GM12874 (cell line): ENCODE results near the gene P3H3.

Experiments used
- TF ChIP-seq, protein P1 (sequence below): IDR thresholded peaks from 2 replicates; pipeline ENCODE4 v1.5.1; 2011; ENCODE audit warnings: low read depth, mild to moderate bottlenecking, control low read depth, low read length, moderate library complexity; ENCODE audit not compliant: insufficient read depth

Gene P3H3

DNA sequence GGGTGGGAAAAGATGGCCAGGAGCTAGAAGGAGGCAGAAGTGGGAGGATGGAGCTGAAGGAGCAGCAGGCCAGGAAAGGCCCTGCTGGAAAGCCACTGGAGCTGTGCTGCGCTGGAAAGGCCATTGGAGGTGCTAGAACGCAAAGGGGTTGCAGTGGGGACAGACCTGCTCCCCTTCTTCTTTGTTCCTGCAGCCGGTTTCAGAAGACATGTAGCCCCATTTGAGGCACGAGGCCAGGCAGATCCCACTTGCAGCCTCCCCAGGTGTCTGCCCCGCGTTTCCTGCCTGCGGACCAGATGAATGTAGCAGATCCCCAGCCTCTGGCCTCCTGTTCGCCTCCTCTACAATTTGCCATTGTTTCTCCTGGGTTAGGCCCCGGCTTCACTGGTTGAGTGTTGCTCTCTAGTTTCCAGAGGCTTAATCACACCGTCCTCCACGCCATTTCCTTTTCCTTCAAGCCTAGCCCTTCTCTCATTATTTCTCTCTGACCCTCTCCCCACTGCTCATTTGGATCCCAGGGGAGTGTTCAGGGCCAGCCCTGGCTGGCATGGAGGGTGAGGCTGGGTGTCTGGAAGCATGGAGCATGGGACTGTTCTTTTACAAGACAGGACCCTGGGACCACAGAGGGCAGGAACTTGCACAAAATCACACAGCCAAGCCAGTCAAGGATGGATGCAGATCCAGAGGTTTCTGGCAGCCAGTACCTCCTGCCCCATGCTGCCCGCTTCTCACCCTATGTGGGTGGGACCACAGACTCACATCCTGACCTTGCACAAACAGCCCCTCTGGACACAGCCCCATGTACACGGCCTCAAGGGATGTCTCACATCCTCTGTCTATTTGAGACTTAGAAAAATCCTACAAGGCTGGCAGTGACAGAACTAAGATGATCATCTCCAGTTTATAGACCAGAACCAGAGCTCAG is 8.8 kb upstream of the P3H3 start:
- TF ChIP-seq, protein P1, sequence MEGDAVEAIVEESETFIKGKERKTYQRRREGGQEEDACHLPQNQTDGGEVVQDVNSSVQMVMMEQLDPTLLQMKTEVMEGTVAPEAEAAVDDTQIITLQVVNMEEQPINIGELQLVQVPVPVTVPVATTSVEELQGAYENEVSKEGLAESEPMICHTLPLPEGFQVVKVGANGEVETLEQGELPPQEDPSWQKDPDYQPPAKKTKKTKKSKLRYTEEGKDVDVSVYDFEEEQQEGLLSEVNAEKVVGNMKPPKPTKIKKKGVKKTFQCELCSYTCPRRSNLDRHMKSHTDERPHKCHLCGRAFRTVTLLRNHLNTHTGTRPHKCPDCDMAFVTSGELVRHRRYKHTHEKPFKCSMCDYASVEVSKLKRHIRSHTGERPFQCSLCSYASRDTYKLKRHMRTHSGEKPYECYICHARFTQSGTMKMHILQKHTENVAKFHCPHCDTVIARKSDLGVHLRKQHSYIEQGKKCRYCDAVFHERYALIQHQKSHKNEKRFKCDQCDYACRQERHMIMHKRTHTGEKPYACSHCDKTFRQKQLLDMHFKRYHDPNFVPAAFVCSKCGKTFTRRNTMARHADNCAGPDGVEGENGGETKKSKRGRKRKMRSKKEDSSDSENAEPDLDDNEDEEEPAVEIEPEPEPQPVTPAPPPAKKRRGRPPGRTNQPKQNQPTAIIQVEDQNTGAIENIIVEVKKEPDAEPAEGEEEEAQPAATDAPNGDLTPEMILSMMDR, result no peak

- TF ChIP-seq, protein P1, result no peak
These were observed 8.0 kb upstream of the P3H3 start for GRCh38 chr12:6820166-6820565.

- TF ChIP-seq, protein P1, result no peak
These were observed 6.4 kb upstream of the P3H3 start, which contains the start of gene GPR162 for GRCh38 chr12:6821591-6822425. TSS of gene GPR162 (plus strand) at chr12:6821821. CDS start at chr12:6823899, 2,078 bp downstream.

GRCh38 chr12:6822426-6823135 is 5.6 kb upstream of the P3H3 start:
- TF ChIP-seq, protein P1, result no peak

DNA sequence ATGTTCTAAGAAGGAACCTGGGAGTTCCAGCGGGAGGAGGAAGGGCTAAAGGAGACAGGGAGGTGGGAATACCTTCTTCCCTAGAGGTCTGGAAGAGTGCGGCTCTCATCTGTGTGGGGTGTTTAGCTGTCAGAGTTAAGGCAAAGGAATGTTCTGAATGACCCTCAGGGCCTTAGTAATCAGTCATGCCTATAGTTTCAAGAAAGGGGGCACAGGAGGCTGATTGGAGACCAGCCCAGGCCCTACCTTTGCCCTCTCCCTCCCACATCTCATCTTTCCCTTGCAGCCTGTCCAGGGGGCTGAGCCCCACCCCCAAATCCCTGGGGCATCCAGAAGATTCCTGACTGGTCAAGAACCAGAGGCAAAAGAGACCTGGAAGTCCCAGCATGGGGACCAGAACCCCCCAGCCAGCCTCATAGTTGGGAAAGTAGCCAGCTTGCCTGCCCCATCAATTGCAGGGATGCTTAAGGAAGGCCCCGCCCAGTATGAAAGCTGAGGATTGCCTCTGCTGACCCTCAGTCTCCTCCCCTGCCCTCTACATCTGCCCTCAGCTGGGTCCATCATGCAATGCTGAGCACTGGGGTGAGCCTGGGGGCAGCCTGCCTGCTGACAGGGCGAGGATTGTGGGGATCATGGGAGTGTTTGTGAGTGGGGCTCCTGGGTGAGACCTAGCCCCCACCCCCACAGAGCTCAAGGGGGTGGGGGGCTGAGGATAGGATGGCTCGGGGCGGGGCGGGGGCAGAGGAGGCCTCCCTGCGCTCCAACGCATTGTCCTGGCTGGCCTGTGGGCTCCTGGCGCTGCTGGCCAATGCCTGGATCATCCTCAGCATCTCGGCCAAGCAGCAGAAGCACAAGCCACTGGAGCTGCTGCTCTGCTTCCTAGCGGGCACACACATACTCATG is 4.8 kb upstream of the P3H3 start:
- TF ChIP-seq, protein P1, result no peak

DNA sequence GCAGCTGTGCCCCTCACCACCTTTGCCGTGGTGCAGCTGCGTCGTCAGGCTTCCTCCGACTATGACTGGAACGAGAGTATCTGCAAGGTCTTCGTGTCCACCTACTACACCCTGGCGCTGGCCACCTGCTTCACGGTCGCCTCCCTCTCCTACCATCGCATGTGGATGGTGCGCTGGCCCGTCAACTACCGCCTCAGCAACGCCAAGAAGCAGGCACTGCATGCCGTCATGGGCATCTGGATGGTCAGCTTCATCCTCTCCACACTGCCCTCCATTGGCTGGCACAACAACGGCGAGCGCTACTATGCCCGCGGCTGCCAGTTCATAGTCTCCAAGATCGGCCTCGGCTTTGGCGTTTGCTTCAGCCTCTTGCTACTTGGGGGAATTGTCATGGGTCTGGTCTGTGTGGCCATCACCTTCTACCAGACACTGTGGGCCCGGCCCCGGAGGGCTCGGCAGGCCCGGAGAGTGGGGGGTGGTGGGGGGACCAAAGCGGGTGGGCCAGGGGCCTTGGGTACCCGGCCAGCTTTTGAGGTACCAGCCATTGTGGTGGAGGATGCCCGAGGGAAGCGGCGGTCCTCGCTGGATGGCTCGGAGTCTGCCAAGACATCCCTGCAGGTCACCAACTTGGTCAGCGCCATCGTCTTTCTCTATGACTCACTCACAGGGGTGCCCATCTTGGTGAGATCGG is 4.0 kb upstream of the P3H3 start:
- TF ChIP-seq, protein P1, result no peak
